ENCODE results near the gene KLHL26. TPM values are rescaled to one million over a fixed set of nuclear protein-coding genes. Genes with fewer than 3 reads are reported as not detected.

The KLHL26 gene
- total and polyA plus RNA-seq, 9 of the 15 experiments (the other 6 are each of a cell fraction or from before 2014, with no cell fraction given) = 0.13 to 13.3 (median 1.4) TPM

GRCh38 chr19:18687740-18688465 lies 51.1 kb downstream of the KLHL26 start (continued):
- TF ChIP-seq MGA (IDR thresholded peaks at IDR 0.05) (peak; percentile 40; the same call in 1 of the 2 replicates), NEUROD1 (IDR thresholded peaks at IDR 0.05; ENCODE audit: borderline replicate concordance, low read depth, low read length, partially characterized antibody) (no peak), CBFB (CRISPR knock-in tag; IDR thresholded peaks at IDR 0.05) (no peak), E2F6 (IDR thresholded peaks at IDR 0.05; ENCODE audit: borderline replicate concordance in 1 of 2, extremely low read depth in 1 of 2, insufficient read depth in 1 of 2, insufficient read length in 1 of 2, low read depth in 1 of 2, low read length in 1 of 2, poor library complexity in 1 of 2, severe bottlenecking in 1 of 2) (peak in 1 of 2 experiments; percentile 14), ZSCAN32 (CRISPR knock-in tag; IDR thresholded peaks at IDR 0.05) (no peak), POLR2AphosphoS2 (IDR thresholded peaks at IDR 0.05; ENCODE audit: low read length) (no peak), KDM1A (IDR thresholded peaks at IDR 0.05) (peak; percentile 12 to 14; a peak in 1 of 4 replicates), DACH1 (IDR thresholded peaks at IDR 0.05; ENCODE audit: partially characterized antibody) (no peak), ZNF224 (CRISPR knock-in tag; IDR thresholded peaks at IDR 0.05) (no peak)
